Islet precursor cell (in vitro differentiated cells): ENCODE results near the gene NSG1.
A peak's percentile ranks its signal among the peaks of the same experiment; 100 is the strongest.

Source experiments
- DNase-seq: peaks from one replicate; pipeline ENCODE4 v3.0.0-alpha.2; 2018

NSG1 gene

DNA sequence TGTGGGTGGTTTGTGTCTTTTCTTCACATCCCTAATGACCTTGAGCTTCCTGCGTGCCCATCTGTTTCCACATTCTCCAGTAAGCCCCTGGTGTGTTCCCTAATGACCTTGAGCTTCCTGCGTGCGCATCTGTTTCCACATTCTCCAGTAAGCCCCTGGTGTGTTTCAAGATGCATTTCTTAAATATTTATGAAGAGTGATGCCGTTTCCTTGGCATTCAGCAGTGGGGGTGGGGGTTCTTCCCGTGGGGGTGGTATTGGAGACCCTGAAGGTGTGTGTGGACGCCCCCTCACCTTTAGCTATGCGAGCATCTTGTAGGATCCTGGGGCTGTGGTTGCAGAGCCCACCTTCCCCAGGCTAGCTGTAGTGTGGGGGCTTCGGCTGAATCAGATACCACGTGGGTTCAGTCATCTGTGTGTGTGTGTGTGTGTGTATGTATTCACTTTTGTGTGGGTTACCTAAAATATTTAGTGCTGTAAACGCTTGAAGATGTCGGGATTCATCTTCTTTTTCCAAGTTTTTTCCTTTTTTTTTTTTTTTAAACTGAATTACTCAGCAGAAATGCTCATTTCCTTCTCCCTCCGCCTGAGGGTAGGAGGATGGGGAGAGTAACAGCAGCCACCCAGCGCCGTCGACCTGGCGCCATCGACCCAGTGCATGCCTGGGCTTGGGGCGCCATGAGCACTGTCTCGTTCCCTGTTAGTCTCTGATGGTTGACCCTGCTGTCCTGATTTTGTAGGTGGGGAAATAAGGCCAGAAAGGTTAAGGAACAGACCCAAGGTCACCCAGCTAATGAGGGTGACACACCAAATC lies 9.9 kb downstream of the NSG1 start:
- no peak for DNase-seq

DNA sequence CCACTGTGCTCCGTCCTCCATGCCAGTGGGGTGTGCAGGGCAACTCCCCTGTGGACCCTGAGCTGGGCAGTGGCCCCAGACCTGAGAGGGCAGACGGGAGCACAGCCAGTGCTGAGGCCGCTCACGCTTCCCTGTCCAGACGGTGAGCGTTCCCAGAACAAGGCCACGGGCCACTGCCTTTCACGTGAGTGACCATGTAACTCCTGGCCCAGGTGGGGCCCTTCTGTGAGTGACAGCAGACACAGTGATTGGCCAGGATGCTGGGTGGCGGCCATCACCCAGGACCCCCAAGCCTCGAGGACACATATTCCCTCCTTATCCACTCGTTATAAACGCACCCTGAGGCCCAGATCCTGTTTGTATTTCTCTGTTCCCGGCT lies 10.5 kb downstream of the NSG1 start:
- DNase-seq: no peak

DNA sequence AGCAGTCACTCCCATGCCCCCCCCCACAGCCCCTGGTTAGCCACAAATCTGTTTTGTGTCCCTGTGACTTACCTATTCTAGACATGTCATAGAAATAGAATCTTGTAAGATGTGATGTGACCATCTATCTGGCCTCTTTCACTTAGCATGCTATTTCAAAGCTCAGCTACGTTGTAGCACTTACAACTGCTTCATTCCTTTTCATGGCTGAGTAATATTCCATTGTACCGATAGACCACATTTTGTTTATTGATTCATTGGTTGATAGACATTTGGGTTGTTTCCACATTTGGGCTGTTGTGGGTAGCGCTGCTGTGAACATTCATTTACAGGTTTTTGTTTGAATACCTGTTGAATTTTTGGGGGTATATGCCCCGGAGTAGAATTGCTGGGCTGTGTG lies 11.5 kb downstream of the NSG1 start:
- no peak for DNase-seq

DNA sequence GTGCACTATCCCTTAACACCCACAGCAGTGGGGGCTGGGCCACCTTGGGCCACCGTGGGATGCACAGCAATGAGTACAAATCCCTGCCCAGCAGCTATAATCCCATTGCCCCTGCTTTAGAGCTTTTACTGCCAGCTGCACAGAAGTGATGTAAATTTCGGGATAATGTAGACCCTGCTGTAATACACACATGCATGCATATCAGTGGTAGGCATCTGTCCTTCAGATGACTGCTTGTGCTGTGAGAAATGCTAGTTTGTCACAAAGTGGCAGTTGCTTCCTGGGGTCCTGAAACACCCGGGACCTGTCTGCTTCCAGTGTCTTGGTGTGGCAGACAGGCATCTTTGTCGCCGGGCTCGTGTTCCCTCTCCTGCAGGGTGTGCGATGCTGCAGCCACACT lies 14.1 kb downstream of the NSG1 start:
- no peak for DNase-seq

- DNase-seq: no peak
Measured at GRCh38 chr4:4402966-4403365, 16.1 kb downstream of the NSG1 start.

DNA sequence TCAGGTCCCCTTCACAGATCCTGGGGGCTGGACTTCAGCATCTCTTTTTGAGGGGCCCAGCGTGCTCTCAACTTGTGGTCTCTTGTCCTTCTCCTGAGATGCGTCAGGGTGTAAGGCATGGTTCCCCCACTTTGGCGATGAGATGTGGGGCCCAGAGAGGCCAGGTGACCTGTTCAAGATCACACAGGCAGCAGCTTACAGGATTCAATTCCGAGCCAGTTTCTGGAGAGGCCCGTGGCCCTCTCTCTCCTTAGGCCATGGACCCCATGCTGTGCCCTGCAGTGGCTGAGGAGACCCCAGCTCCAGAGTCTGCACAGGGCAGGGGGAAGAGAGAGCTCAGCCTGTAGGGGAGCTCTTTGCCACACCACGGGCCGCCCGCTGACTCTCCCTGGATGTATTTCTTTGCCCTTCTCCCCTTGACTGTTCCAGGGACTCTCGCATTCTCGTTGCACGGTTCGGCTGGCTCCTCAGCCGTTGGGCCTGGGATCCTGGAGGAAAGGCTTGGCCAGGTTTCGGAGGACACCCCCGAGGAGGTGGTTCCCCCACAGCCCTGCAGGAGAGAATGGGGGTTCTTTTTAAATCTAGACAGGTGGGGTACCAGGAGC lies 18.6 kb downstream of the NSG1 start:
- no peak for DNase-seq

DNA sequence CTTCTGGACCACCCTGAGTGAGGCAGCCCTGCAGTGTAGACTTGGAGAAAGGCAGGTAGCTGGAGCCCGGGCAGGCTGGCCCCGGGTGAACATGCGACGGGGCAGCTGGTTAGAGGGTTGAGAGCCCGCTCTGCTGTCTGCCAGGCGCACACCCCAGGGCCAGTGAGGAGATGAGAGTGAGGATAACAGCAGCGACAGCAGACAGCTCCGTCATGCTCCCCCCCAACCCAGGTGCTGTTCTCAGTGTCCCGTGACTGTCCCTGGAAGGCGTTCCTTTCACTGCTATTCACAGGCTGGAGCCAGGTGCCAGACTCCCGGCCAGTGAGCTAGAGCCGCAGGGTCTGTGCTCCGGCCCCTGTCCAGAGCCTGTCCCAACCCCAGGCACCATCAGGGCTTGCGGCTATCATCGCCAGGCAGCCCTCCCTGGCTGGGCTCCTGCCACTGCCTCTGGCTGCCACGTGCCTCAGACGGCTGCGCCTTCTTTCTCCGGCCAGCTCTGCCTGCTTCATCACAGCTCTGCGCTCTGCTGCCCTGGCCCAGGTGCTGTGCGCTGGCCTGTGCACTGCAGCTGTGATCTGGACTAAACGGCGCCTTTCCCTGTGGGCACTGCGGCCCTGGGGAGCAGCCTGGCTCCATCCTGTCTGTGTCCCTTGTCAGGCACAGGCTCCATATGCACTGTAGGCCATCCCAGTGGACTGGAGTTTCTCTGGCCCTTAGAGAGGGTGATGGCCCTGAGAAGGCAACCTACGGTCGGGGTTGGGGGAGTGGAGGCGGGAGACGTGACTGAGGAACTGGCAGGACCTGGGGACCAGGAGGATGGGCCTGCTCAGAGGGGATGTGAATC lies 19.8 kb downstream of the NSG1 start:
- DNase-seq: peak; percentile 69

DNA sequence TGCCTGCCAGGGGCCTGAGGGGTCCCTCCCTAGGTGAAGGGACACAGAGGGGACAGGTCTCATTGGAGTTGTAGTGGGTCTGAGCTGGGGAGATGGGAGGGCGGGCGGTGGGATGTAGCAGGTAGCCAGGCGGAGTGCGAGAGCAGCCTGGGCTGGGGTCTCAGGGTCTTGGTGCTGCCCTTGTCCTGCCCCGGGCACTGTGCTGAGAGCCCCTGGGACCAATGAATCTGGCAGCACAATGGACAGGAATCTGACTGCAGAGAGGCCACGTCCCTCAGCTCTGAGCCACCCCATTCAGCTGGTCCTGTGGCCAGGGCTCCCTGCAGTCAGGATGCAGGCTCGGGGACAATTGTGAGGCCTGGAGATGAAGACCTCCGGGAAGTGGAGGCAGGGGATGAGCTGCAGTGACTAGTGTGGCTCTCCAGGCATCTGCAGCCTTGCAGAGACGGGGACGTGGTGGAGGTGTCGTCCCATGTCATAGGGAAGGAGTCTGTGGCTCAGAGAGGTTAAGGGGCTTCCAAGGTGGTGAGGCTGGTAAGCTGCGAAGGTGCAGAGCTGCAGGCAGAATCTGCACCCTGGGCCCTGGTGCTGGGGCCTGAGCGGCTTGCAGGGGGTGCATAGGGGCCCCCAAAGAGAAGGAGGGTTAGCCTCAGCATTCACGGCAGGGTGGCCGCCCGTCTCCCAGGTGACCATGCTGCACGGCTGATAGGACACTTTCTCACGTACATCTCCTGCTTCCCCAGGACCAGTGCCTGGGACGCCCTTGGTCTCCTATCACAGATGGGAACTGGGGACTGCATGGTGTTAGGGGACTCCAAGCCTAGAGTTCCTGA lies 20.6 kb downstream of the NSG1 start:
- no peak for DNase-seq

GRCh38 chr4:4408132-4408523 lies 21.2 kb downstream of the NSG1 start:
- DNase-seq: no peak

GRCh38 chr4:4408576-4409335 lies 21.9 kb downstream of the NSG1 start:
- DNase-seq: no peak

DNA sequence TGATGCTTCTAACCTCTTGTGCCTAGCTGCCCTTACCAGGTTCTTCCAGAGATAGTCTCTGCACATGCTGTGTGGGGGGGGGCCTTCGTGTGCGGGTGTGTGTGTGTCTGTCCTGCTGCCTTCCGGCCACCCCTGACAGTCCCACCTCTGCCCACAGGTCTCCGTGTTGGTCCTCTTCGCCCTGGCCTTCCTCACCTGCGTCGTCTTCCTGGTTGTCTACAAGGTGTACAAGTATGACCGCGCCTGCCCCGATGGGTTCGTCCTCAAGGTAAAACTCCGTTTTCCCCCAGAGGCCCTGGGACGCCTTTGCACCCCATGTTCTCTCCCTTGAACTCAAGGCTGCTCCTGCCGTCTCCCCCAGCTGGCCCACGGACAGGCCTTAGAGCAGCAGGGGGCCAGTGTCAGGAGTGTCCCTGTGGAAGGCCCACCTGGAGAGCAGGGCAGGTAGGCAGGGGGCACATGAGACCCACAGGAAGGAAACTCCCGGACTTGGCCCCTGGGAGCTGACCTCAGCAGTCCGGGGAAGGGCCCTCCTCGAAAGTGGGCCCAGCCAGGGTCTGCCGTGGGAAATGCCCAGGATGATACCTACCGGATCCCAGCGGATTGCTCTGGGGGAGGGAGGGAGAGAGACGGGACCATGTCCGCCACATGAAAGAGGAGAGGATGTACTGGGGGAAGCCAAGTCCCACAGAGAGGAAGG lies 22.7 kb downstream of the NSG1 start:
- no peak for DNase-seq

- DNase-seq: no peak
Measured at GRCh38 chr4:4410271-4410670, 23.4 kb downstream of the NSG1 start.

GRCh38 chr4:4411906-4412305 lies 25.0 kb downstream of the NSG1 start:
- DNase-seq: no peak

DNA sequence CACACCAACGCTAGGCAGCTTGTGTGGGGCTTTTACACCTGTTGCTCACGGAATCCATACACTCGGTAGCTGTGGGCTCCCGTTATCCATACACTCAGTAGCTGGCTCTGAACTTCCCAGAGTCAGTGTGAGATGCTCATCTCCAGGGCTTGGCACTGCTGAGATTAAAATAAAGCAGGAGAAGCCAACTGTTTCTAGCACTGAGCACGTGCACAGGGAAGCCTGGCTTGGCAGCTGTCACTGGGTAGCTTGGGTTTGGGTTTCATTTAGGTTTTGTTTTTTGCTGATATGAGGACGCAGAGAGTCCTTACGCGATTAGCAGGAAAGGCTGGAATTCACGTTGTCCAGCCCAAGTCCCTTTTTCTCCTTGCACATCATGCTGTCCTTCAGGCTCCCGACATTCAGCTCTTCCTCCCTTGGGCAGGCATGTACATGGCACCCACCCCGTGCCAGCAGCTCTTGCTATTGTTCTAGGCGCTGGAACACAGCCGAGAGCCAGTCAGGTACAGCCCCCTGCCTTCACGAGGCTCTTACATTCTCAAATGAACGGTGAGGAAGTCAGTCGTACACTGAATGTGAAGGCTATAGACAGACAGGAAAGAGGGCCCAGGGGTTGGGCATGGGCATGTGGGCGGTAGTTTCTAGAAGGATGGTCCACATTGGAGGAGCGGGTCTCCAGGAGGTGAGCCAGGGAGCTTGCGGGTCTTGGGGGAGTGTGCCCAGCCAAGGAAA lies 25.9 kb downstream of the NSG1 start:
- DNase-seq: no peak

- no peak for DNase-seq
Measured at GRCh38 chr4:4413373-4413725, 26.4 kb downstream of the NSG1 start.

DNA sequence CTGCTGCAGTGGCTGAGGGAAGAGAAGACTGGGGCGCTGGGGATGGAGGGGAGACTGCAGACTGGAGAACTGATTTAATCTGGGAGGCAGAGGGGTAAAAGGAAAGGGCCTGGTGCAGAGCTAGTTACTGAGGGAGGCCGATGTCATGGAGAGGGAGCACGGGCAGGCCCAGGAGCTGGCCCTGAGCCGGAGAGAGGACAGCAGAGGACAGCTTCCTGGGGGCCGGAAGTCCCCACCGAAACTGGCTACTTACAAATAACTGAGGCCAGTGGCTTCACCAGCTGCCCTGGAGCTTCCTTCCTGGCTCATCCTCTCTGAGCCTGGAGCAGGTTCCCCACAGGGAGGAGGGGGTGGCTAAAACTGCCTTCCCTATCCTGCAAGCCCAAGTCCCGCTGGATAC lies 26.9 kb downstream of the NSG1 start:
- DNase-seq: no peak

- no peak for DNase-seq
Measured at GRCh38 chr4:4415107-4415805, 28.4 kb downstream of the NSG1 start.

DNA sequence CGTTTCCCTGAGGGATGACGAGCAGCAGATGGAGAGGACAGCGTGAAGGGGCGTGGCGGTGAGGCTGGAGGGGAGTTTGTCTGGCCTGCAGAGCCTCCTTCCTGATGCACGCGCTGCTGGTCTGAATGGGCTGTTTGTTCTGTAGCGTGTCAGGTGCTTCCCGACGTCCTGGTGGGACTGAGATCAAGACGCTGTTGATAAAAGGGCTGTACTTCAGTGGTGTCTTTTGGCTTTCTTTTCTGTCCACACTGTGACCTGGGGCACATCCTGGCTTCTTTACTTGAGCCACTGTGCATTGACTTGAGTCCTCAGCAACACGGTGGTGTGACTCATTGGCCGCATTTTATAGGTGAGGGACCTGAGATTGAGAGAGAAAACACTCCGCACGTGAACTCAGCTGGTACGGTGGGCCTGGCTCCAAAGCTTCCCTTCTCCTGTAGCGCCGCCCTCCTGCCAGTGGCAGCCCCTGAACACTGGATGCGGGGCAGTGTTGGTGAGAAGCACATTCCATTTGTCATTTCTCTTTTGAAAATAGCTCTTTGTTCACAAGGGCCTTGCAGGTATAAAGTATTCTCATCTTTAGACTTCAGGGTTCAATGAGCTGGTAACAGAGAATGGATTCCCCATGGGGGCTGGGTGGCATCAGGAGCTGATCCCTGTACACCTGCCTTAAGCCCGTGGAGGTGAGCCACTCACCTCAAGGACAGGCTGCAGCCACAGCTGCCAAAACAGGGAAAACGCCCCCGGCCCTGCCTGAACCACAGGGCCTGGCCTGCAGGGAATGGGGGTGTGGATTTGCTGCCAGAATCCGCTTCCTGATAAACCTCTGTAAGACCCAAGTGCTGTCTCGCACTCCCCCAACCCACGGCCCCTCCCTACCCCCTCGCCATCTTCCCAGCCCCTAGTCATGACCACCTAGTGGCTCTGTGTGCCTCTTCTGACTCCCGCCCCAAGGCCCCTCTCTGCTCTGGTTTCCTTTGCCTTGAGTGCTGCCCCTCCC lies 29.2 kb downstream of the NSG1 start:
- DNase-seq: no peak

GRCh38 chr4:4416981-4417380 lies 30.1 kb downstream of the NSG1 start:
- DNase-seq: peak; percentile 35
